NCI-H1417 treated with DMSO at 0.1 percent for 48 hours (cell line): ENCODE measurements around the gene CLCN7.
"Not testable (repeated sequence)": the region's sequence is repeated elsewhere in the genome, so short reads cannot be mapped to it uniquely, and the experiment has no call there.

Experiments used
- DNase-seq: peaks from one replicate; lab custom pipeline; 2025; lab: John Stamatoyannopoulos, UW

Gene CLCN7

DNA sequence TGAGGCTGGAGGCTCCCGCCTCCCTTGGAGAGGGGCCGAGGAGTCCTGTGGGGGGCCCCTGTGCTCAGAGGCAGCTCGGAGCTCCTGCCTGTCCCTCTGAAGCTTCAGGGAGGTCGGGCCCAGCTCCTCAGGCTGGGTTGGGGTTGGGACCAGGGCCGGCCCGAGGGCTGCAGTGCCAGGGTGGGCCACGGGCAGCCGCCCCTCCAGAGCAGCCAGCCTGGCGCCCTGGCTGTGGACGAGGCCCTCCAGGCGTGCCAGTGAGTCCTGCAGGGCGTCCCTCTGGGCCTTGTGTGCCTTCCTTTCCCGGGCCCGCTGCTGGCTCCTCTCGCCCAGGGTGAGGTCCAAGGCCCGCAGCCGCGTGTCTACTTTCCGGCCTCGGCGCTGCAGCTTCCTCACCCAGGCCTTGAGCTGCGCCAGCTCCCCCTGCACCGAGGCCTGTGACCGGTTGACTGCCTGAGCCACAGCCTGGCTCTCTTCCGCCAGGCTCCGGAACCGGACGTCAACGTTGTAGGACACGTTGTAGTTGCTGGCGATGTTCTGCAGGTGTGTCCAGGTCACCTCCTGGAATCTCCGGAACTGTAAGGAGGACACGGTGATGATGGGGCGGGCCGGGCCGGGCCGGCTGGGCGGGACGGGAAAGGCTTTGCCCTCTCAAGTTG, 12.7 kb upstream of the CLCN7 start:
- DNase-seq = no peak

DNA sequence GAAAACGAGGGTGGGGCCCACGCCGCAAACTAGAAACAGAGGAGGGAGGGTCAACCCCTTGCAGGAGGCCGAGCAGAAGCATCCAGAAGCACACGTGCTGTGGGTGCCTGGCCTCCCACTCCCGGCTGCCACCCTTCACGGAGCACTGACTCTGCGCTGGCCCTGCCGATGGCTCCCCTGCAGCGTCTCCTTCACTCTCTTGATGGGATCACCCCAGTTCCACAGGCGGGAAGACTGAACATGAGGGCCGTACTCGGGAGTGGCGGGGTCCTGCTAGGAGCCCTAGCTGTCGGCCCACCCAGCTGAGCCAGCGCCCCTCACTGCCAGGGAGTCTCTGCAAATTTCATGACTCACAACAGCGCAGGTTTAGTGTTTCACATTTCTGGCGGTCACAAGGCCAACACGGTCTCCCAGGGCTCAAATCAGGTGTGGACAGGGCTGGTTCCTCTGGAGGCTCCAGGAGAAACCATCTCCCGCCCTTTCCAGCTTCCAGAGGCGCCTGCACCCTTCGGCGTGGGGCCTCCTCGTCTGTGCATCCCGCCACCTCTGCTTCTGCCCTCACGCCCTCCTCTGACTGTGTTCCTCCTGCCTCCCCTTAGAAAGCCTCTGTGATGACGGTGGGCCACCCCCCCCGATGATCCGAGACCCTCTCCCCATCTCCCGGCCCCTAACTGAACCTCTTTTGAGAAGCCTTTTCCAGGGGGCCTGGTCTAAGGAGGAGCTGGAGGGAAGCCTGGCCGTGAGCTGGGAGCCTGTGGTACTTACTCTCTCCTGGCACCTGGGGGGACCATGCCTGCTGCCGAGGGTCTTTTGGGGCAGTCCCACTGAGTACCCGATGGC, 11.9 kb upstream of the CLCN7 start:
- DNase-seq = no peak

DNA sequence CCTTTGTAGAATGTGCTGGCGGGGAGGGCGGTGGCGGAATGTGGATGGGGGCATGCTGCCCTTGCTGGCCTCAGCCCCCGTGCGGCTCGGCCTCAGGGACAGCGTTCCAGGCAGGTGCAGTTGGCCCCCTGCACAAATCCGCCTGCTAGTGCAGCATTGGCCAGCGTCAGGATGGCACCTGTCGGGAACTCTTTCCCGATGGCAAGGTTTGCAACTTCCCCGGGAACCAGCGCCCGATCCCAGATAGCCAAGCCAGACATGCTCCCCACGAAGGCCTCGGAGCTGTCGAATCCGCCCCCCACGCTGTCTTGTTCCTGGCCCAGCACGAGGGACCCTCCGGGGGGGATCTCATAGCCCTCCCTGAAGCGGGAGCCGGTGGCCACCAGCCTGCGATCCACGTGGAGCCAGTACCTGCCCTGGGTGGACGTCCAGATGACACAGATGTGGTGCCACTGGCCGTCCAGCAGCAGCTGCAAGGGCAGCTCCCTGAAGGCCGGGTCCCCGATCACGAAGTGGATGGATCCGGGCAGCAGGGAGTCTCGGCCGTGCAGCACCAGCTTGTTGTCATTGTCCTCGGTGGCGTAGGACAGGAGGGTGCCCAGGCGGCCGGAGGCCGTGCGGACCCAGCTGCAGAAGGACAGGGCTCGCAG, 11.1 kb upstream of the CLCN7 start:
- DNase-seq = no peak

DNA sequence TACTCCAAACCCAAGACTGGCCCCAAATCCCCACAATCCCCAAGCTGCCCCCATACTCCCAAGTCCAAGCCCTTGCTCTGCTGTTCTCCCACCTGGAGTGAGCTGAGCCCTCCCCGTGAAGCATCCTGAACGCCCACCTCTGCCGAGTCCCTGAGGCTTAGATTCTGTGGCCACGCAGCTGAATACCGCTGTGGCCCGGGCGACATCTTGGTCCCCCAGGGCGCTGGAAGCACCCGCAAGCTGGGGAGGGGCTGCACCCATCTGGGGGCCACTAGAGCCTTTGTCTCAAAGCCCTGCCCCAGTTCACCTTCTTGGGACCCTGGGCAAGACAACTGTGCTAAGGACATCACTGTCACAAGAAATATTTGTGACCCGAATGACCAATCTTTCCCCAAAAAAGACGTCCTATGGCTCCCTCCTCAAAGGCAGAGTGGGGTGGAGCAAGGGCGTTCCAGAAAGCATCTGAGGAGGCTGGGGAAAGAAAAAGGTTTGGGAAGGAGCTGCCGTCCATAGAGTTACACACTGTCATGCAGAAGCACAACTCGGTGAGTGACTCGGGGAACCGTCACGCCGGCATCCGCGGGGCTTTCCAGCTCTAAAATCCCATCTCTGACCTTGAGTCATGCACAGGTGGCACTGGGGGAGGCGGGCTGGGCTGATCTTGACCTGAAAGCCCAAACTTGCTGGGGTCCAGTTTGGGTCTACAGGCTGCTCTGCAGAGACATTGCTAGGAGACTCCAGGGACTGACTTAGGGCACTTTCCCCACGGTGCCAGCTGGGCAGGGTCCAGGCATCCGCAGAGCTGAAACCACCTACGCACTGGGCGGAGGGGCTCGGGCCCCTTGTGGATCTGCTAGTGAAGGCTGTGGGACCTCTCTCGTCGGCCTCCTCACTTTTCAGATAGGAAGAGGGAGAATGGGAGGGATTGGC, 7.3 kb upstream of the CLCN7 start:
- DNase-seq = no peak

DNA sequence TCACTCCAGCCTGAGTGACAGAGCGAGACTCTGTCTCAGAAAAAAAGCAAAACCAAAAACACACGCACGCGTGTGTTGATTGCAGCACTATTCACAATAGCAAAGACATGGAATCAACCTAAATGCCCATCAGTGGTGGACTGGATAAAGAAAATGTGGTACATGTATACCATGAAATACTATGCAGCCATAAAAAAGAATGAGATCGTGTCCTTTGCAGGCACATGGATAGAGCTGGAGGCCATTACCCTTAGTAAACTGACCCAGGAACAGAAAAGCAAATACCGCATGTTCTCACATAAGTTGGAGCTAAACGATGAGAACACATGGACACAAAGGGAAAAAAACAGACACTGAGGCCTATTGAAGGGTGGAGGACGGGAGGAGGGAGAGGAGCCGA, 4.1 kb upstream of the CLCN7 start:
- DNase-seq = not testable (repeated sequence)

DNA sequence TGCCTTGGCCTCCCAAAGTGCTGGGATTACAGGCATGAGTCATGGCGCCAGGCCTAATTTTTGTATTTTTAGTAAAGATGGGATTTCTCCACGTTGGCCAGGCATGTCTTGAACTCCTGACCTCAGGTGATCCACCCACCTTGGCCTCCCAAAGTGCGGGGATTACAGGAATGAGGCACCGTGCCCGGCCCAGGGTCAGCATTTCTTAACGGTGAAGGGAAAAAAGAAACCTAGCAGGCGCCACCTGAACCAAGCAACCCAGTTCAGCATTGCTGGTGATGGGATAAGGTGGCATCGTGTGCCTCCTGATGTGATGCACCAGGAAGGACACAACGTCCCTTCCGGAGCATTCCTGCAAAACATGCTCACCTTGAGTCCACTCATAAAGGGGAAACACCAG, 2.2 kb upstream of the CLCN7 start:
- no peak for DNase-seq

DNA sequence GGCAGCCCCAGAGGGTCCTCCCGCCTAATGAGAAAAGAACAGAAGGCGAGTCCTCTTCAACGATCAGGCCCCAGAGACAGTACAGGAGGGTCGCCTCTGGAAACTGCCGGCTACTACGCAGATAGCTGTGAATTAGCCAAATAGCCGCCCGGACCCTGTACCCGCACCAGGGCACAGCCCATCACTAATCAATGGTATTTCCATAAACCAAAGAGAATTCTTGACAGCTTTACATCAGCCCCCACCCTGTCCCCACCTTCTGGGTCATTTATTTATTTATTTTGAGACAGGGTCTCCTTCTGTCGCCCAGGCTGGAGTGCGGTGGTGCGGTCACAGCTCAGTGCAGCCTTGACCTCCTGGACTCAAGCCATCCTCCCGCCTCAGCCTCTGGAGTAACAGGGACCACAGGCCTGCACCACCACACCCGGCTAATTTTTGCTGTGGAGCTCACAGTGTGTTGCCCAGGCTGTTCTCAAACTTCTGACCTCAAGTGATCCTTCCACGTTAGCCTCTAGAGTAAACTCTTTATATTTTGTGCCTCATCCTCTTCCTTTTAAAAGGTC, 805 bp upstream of the CLCN7 start:
- no peak for DNase-seq

DNA sequence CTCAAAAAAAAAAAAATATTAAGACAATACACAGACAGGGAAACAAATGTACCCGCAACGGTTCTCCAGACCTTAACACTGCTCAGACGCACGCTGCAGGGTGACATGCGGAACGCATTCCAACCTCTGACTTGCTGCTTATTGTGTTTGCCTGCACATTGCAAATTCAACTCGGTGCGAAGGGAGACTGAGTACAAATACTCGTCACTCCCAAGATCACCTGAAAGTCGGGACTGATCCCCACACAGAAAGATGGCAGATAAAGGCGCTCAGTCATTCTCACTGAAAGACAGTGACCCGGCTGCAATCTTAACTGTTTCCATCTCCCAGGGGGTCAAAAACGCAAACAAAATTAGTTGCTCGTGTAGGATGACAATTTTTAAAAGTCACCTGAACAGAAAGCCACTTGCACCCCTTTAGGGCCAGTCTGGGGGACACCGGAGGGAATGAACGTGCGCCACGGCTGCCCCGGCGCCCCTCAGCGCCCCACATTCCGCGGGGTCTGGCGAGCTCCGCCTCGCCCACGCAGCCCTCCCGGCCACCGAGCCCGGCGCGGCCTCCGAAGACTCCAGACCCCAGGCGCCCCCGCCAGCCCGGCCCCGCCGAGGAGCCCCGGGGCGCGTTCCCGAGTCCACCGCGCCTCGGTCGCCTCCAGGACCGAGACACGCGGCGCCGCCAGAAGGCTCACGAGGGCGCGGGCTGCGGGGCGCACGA, 589 bp downstream of the CLCN7 start:
- no peak for DNase-seq

DNA sequence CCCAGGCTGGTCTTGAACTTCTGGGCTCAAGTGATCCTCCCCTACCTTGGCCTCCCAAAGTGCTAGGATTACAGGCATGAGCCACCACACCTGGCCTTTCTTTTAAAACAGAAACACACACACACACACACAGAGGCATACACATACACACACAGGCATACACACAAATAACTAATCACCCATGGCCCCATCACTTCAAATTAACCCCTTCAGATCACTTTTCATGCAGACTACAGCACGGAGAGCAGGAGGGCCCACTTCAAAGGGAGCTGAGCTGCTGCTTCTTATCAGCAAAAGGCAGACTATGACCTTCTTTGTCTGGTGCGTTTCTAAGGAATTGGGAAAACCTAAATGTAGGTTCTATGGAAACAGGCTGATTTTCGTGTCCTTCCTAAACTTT, 1.9 kb downstream of the CLCN7 start:
- no peak for DNase-seq

DNA sequence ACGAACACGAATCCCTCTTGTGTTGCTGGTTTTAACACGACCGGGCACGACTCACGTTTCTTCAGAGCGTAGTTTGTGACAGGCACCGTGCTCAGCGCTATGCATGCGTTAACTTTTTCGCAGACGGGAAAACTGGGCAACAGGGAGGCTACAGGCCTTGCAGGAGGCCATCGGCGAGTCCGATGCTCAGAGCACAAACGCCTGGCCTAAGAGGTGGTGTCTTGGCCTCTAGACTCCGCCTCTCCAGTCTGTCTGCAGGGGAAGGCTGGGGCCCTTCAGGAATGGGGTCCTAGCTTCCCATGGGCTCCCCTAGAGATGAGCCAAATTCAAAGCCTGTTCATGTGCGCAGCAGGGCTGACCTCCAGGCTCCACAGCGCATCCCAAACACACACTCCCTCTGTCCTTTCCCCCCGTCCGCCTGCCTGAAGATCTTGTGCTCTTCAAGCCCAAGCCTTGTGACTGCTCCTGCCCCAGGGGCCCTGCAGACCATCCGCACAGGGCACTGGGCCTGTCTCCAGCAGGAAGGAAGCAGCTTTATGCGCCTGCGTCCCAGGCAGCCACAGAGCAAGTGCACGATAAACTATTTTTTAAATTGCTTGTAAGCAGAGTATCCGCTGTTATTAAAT, 3.1 kb downstream of the CLCN7 start:
- DNase-seq = no peak

DNA sequence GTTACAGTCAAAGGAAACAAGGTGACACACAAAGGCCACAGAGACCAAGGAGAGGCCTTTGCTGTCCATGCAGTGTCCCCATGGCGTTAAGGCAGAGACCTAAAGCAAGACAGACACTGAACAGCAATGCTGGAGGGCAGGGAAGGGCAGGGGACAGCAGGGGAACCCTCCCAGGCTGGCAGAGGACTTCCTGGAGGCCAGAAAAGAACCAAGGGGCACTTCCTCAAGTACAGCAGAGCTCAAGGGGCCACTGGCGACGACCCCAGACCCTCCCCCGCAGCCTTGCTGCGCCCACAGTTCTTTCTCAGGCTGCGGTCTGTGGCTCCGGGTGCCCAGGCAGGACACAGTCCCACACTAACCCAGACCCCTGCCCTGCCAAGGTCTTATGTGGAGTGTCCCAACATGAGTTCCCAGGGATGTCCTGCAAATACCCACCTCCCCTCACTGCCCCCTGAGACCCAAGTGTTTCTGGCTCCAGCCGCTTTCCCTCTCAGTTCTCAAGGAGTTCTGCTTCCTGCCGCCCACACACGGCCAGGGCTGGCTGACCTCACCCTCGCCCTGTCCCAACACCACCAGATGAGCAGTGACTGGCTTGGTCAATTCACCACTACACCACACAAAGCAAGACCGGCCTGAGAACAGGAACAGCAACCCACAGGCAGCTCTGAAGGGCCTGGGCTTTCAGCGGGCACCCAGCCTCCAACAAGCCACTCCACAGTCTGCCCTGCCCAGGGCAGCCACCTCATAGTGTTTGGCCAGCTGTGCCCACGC, 4.2 kb downstream of the CLCN7 start:
- no peak for DNase-seq

DNA sequence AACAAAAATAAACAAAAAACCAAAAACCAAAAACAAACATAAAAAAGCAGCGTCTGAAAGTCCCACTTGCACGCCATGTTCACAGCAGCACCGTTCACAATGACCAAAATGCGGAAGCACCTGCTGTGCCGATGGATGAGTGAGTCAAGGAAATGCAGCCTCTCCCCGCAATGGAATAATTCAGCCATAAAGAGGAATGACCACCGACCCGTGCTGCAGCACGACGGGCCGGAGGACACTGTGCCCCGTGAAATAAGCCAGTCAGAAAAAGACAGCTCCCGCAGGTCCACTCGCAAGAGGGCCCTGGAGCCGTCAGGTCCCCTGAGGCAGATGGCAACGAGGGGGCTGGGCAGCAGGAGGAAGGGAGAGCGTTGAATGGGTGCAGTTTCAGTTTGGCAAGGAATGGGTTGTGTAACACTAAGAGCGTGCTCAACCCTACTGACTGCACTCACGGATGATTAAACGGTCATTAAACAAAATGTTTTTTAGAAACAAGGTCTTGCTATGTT, 5.1 kb downstream of the CLCN7 start:
- DNase-seq = no peak

DNA sequence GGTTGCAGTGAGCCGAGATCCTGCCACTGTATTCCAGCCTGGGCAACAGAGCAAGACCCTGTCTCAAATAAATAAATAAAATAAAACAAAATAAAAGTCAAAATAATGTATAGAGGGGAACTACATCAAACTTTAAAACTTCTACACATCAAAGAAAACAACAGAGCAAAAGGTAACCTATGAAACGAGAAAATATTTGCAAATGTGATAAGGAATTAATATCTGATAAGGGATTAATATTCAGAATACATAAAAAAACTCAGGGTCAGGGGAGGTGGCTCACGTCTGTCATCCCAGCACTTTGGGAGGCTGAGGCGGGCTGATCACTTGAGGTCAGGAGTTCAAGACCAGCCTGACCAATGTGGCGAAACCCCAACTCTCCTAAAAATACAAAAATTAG, 5.7 kb downstream of the CLCN7 start:
- DNase-seq = not testable (repeated sequence)

DNA sequence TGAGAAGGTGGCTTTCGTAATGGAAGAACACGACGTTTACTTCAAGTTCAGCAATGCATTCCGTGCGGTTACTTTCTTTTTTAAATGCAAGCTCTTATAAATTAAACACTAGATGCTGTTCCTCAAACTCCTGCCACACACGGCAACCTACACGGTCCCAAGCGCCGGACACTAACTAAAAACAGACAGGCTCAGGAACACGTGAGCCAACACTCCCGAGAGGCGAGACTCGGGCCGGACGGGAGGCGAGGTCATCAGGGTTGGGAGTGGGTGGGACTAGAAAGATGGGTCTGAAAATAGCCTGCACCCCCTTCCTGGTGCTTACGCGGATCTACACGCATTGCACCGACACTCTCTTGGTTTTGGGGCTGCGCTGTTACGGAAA, 6.4 kb downstream of the CLCN7 start:
- no peak for DNase-seq

DNA sequence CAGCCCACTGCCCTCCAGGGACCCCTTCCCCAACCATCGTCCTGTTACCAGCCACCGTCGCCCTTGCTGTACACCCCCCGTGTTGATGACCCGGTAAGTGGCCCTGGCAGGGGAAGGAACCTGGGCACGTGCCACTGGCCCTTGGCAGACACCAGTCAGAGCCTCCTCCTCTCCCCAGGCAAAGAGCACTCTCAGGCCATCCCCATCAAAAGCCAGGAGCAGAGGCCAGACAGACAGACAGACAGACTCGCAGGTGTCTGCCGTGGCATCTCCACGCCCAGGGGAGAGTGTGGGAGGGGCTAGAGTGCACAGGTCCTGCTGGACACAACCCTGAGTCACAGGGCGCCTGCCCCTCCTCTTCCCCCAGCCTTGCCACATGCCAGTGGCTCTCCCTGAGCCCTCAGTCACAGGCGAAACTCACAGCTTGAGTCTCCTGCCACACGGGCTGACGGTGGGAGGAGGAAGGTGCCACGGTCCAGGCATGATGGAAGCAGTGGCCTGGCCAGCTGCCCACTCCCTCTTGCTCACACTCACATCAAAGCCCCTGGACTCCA, 7.8 kb downstream of the CLCN7 start:
- DNase-seq = no peak

DNA sequence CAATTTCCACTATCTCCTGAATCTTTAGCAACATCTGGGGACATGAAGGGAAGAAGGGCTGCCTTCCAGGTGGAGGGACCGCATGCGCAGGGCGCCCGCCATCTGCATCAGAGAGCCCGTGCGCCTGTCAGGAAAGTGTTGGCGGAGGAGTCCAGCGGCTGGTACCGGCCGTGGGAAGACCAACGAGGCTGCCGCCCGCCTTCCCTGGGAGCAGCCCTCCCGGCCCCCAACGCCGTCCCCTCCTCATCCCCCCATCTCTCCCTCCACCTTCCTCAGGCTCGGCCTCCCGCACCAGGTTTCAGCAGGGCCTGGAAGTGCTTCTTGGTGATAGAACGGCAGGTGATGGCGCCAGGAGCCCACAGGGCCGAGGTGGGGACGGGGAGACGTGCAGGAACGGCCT, 8.8 kb downstream of the CLCN7 start:
- DNase-seq = no peak

DNA sequence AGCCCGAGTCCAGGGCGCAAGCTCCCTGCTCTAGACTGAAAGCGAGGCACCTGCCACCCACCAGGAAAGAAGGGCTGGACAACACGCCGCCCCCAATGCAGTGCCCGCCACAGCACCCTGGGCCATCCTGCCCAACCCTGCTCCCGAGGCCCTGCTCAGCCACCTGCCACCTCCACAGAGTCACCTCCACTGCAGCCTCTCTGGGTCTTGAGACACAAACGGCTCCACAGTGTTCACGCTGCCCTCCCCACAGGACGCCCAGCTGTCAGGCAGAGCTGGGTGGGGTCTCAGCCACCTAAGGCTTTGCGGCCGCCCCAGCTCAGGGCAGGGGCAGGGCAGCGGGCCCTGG, 9.3 kb downstream of the CLCN7 start:
- no peak for DNase-seq

DNA sequence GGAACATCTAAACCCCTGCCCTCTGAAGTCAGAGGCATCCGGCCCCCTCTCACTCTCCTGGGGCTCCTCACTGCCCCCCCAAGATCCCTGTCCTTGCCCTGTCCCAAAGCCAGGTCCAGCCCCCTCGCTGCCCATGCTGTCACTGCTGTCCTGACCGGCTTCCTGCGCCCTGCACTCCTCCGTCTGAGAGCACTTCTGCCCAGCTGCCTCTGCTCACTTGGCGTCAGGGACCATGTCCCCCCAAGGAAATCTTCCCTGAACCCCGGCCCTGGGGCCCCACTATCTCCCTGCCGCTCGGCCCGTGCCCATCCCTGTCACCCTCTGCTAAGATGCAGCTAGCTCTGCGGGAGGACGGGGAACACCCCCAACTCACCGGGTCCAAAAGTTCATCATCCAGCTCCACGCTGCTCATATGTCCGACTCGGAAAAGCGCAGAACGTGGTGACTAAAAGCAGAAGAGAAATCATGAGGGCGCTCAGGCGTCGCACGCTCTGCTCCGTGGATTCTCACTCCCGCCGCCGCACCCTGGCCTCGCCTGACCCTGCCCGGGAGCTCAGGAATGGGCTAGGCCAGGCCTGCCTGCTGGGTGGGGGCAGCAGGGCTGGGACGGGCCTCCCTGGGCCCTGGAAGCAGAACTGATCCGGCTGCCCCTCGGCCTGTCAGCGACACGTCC, 9.8 kb downstream of the CLCN7 start:
- DNase-seq = no peak
